AG09309 (cell line): ENCODE data around the gene SESN2.

ENCODE experiments used
- DNase-seq: peaks from one replicate; pipeline ENCODE4 v3.0.0-alpha.2; 2010; ENCODE audit warnings: low read depth
- H3K4me3 ChIP-seq: 2 replicates; pipeline ENCODE4 v1.5.1; 2011; ENCODE audit warnings: mild to moderate bottlenecking, low read depth, low read length, moderate library complexity; ENCODE audit not compliant: control insufficient read depth
- CTCF ChIP-seq: IDR thresholded peaks from 2 replicates; pipeline ENCODE4 v1.5.1; 2011; ENCODE audit warnings: mild to moderate bottlenecking, low read depth, low read length, inconsistent platforms; ENCODE audit not compliant: insufficient read depth, control insufficient read depth; ENCODE audit errors: missing control alignments

Gene SESN2

GRCh38 chr1:28243685-28244311 is 15.5 kb upstream of the SESN2 start:
- DNase-seq, result no peak
- no peak for TF ChIP-seq CTCF
- H3K4me3 ChIP-seq, result no peak overlapping the region

GRCh38 chr1:28244549-28245251 is 14.6 kb upstream of the SESN2 start:
- no peak for TF ChIP-seq CTCF
- no peak overlapping the region for H3K4me3 ChIP-seq
- DNase-seq, result no peak

- no peak for TF ChIP-seq CTCF
- H3K4me3 ChIP-seq, result peak overlapping the region; percentile 45
- DNase-seq, result no peak
Observed at GRCh38 chr1:28246427-28246832, 12.9 kb upstream of the SESN2 start.

- DNase-seq, result no peak
- H3K4me3 ChIP-seq, result peak overlapping the region; percentile 25
- TF ChIP-seq CTCF, result no peak
Observed at GRCh38 chr1:28247612-28248272, 11.6 kb upstream of the SESN2 start.

GRCh38 chr1:28248273-28249012 is 10.9 kb upstream of the SESN2 start:
- DNase-seq, result no peak
- peak overlapping the region; percentile 17 for H3K4me3 ChIP-seq
- peak; percentile 89 for TF ChIP-seq CTCF
